CD8-positive, alpha-beta memory T cell (primary cell): ENCODE data around the gene AP3M1. TPM values are rescaled to one million over a fixed set of nuclear protein-coding genes. Genes with fewer than 3 reads are reported as not detected.
A peak's percentile ranks its signal among the peaks of the same experiment; 100 is the strongest.

Experiments
- CTCF ChIA-PET: fragments of 350-600 bp; sonication (Branson Sonifier 250); formaldehyde crosslinking; loops from one replicate; lab custom pipeline; 2021; ENCODE audit warnings: antibody characterized with exemption; lab: Charles Lee
- POLR2A ChIA-PET: fragments of 350-600 bp; sonication (Branson Sonifier 250); formaldehyde crosslinking; loops from one replicate; lab custom pipeline; 2021; ENCODE audit warnings: antibody characterized with exemption; lab: Charles Lee
- DNase-seq, 5 donors: peaks; one replicate each; pipeline versions ENCODE4 v3.0.0 to v3.0.0-alpha.2; 2020 to 2022; ENCODE audit warnings: mixed read lengths in 1 of 5
- H3K27ac ChIP-seq: one replicate; pipeline ENCODE4 v1.7.0; 2013; ENCODE audit warnings: low read depth, mild to moderate bottlenecking, low read length, moderate library complexity
- H3K27me3 ChIP-seq: 2 replicates; pipeline ENCODE4 v1.7.0; 2013; ENCODE audit warnings: low read length, mild to moderate bottlenecking; ENCODE audit not compliant: insufficient read depth, poor library complexity, severe bottlenecking
- H3K36me3 ChIP-seq: 2 replicates; pipeline ENCODE4 v1.7.0; 2013; ENCODE audit warnings: mild to moderate bottlenecking, low read length, moderate library complexity; ENCODE audit not compliant: insufficient read depth
- H3K4me1 ChIP-seq: 2 replicates; pipeline ENCODE4 v1.7.0; 2013; ENCODE audit warnings: mild to moderate bottlenecking, low read length, moderate library complexity; ENCODE audit not compliant: insufficient read depth
- H3K4me3 ChIP-seq: 2 replicates; pipeline ENCODE4 v1.7.0; 2013; ENCODE audit warnings: mild to moderate bottlenecking, low read length
- H3K9me3 ChIP-seq: 2 replicates; pipeline ENCODE4 v1.7.0; 2013; ENCODE audit warnings: mild to moderate bottlenecking, low read length
- H3K27ac Mint-ChIP-seq, 8 donors: one replicate each; pipeline ENCODE4 v1.8.0; 2020 to 2021; ENCODE audit warnings: mixed read lengths in 8 of 8, mild to moderate bottlenecking in 6 of 8, inconsistent platforms in 3 of 8, moderate library complexity in 3 of 8
- H3K27me3 Mint-ChIP-seq, 2 donors: one replicate each; pipeline ENCODE4 v1.8.0; 2020 to 2021; ENCODE audit warnings: mixed read lengths in 2 of 2, mild to moderate bottlenecking in 1 of 2, moderate library complexity in 1 of 2
- H3K36me3 Mint-ChIP-seq, 3 donors: one replicate each; pipeline ENCODE4 v1.8.0; 2020 to 2021; ENCODE audit warnings: mixed read lengths in 3 of 3, inconsistent platforms in 1 of 3, mild to moderate bottlenecking in 1 of 3
- H3K4me1 Mint-ChIP-seq, 3 donors: one replicate each; pipeline ENCODE4 v1.8.0; 2020 to 2021; ENCODE audit warnings: mixed read lengths in 3 of 3, inconsistent platforms in 1 of 3, mild to moderate bottlenecking in 1 of 3
- H3K4me3 Mint-ChIP-seq, 7 donors: one replicate each; pipeline ENCODE4 v1.8.0; 2020 to 2021; ENCODE audit warnings: mixed read lengths in 7 of 7, mild to moderate bottlenecking in 6 of 7, moderate library complexity in 4 of 7, inconsistent platforms in 2 of 7
- H3K9me3 Mint-ChIP-seq, 5 donors: one replicate each; pipeline ENCODE4 v1.8.0; 2020 to 2022; ENCODE audit warnings: mixed read lengths in 5 of 5, mild to moderate bottlenecking in 3 of 5, moderate library complexity in 2 of 5, inconsistent platforms in 1 of 5
- polyA plus RNA-seq: library from polyadenylated mRNA; unstranded; fragments of 300-500 nt; fragmentation: Illumina TruSeq; gene quantifications from one replicate; pipeline ENCODE4 v1.2.3, GENCODE V29; 2021
- total RNA-seq, 2 experiments: library from RNA; stranded (reverse); gene quantifications; one replicate each; pipeline ENCODE4 v1.2.3, GENCODE V29; 2021

The AP3M1 gene
- total and polyA plus RNA-seq, 3 experiments from 2014 or later = 34.5 to 62.1 (median 59.7) TPM

- Histone ChIP-seq H3K27me3 (no peaks in the 10 kb centered on the region), H3K36me3 (peaks cover 15% of the 10 kb centered on the region), H3K4me1 (no peaks in the 10 kb centered on the region), H3K27ac (no peak overlapping the region), H3K4me3 (no peak overlapping the region), H3K9me3 (no peaks in the 10 kb centered on the region)
- no peak for DNase-seq
- Mint-ChIP-seq H3K36me3 (peaks cover 8 to 62% (median 25%) of the 10 kb centered on the region in 3 donors), H3K9me3 (no peaks in the 10 kb centered on the region), H3K27me3 (no peaks in the 10 kb centered on the region), H3K4me1 (peaks cover 4 to 7% (median 4%) of the 10 kb centered on the region in 3 donors), H3K4me3 (no peak overlapping the region), H3K27ac (peak overlapping the region in 2 of 8 donors; percentile 12 to 38)
- ChIA-PET CTCF (no interaction called here), POLR2A (no interaction called here)
Measured at GRCh38 chr10:74086317-74086716, 64.3 kb downstream of the AP3M1 start.

GRCh38 chr10:74084955-74085354 is 65.7 kb downstream of the AP3M1 start:
- ChIA-PET CTCF (no interaction called here), POLR2A (no interaction called here)
- Histone ChIP-seq H3K27me3 (no peaks in the 10 kb centered on the region), H3K4me3 (no peak overlapping the region), H3K36me3 (peaks cover 10% of the 10 kb centered on the region), H3K27ac (no peak overlapping the region), H3K4me1 (peaks cover under 1% of the 10 kb centered on the region), H3K9me3 (no peaks in the 10 kb centered on the region)
- Mint-ChIP-seq H3K4me3 (no peak overlapping the region), H3K9me3 (no peaks in the 10 kb centered on the region), H3K27me3 (no peaks in the 10 kb centered on the region), H3K4me1 (peaks cover 10 to 19% (median 14%) of the 10 kb centered on the region in 3 donors), H3K36me3 (peaks cover 5 to 50% (median 16%) of the 10 kb centered on the region in 3 donors), H3K27ac (peak overlapping the region in 4 of 8 donors; percentile 34 to 71 (median 53))
- no peak for DNase-seq

- CTCF ChIA-PET = interaction anchor here (1.2 kb wide), 1 partner anchor 10 kb away, joined by 4 read pairs; no protein-coding TSS in a partner anchor
Measured at GRCh38 chr10:74083304-74083703, 67.3 kb downstream of the AP3M1 start.

GRCh38 chr10:74081941-74082718 is 68.5 kb downstream of the AP3M1 start:
- Histone ChIP-seq H3K9me3 (no peaks in the 10 kb centered on the region), H3K4me1 (peaks cover 12% of the 10 kb centered on the region), H3K27ac (no peak overlapping the region), H3K36me3 (peaks cover 10% of the 10 kb centered on the region), H3K4me3 (no peak overlapping the region), H3K27me3 (no peaks in the 10 kb centered on the region)
- H3K4me3 Mint-ChIP-seq = no peak overlapping the region
- ChIA-PET CTCF (interaction anchor here (0.6 to 4.8 kb wide), 16 partner anchors 8 to 235 kb away, joined by 3 to 38 read pairs (median 5); partner anchors contain the start of genes ADK and AP3M1), POLR2A (no interaction called here)
- no peaks in the 10 kb centered on the region for H3K9me3 Mint-ChIP-seq
- no peak overlapping the region for H3K27ac Mint-ChIP-seq
- H3K27me3 Mint-ChIP-seq = no peaks in the 10 kb centered on the region
- DNase-seq = no peak
- peaks cover 33 to 46% (median 39%) of the 10 kb centered on the region in 3 donors for H3K4me1 Mint-ChIP-seq
- H3K36me3 Mint-ChIP-seq = peaks cover 0 to 31% (median 9%) of the 10 kb centered on the region in 3 donors

More at GRCh38 chr10:74083304-74083703, 67.3 kb downstream of the AP3M1 start:
- Histone ChIP-seq H3K27ac (no peak overlapping the region), H3K9me3 (no peaks in the 10 kb centered on the region), H3K36me3 (peaks cover 10% of the 10 kb centered on the region), H3K4me1 (peaks cover 9% of the 10 kb centered on the region), H3K4me3 (no peak overlapping the region), H3K27me3 (no peaks in the 10 kb centered on the region)
- Mint-ChIP-seq H3K9me3 (no peaks in the 10 kb centered on the region), H3K27me3 (no peaks in the 10 kb centered on the region), H3K36me3 (peaks cover 0 to 34% (median 9%) of the 10 kb centered on the region in 3 donors), H3K27ac (no peak overlapping the region), H3K4me1 (peaks cover 23 to 34% (median 31%) of the 10 kb centered on the region in 3 donors), H3K4me3 (no peak overlapping the region)
- no peak for DNase-seq
- POLR2A ChIA-PET = no interaction called here

- POLR2A ChIA-PET = interaction anchor here (0.6 kb wide), 1 partner anchor 46 kb away, joined by 9 read pairs; no protein-coding TSS in a partner anchor
- CTCF ChIA-PET = interaction anchor here (0.6 to 4.8 kb wide), 17 partner anchors 9 to 234 kb away, joined by 3 to 38 read pairs (median 5); partner anchors contain the start of genes ADK and AP3M1
- Mint-ChIP-seq H3K27ac (peak overlapping the region in 4 of 8 donors; percentile 8 to 74 (median 21)), H3K4me1 (peaks cover 34 to 47% (median 39%) of the 10 kb centered on the region in 3 donors), H3K9me3 (no peaks in the 10 kb centered on the region), H3K36me3 (peaks cover 0 to 24% (median 10%) of the 10 kb centered on the region in 3 donors), H3K4me3 (no peak overlapping the region), H3K27me3 (no peaks in the 10 kb centered on the region)
- Histone ChIP-seq H3K27me3 (no peaks in the 10 kb centered on the region), H3K27ac (no peak overlapping the region), H3K4me3 (no peak overlapping the region), H3K9me3 (no peaks in the 10 kb centered on the region), H3K36me3 (peaks cover 10% of the 10 kb centered on the region), H3K4me1 (peaks cover 12% of the 10 kb centered on the region)
- DNase-seq = peak in 4 of 5 donors; percentile 10 to 53 (median 26)
Measured at GRCh38 chr10:74081192-74081803, 69.3 kb downstream of the AP3M1 start.

GRCh38 chr10:74079936-74080590 is 70.6 kb downstream of the AP3M1 start:
- Mint-ChIP-seq H3K4me1 (peaks cover 34 to 49% (median 38%) of the 10 kb centered on the region in 3 donors), H3K9me3 (no peaks in the 10 kb centered on the region), H3K36me3 (peaks cover 0 to 28% (median 14%) of the 10 kb centered on the region in 3 donors), H3K27ac (peak overlapping the region in 4 of 8 donors; percentile 2 to 72 (median 10)), H3K4me3 (no peak overlapping the region), H3K27me3 (no peaks in the 10 kb centered on the region)
- ChIA-PET CTCF (interaction anchor here (2.1 to 4.8 kb wide), 4 partner anchors 10 to 200 kb away, joined by 12 to 38 read pairs (median 18); no protein-coding TSS in a partner anchor), POLR2A (interaction anchor here (0.6 kb wide), 1 partner anchor 48 kb away, joined by 9 read pairs; no protein-coding TSS in a partner anchor)
- H3K4me1 ChIP-seq = peaks cover 12% of the 10 kb centered on the region
- H3K27ac ChIP-seq = no peak overlapping the region
- DNase-seq = no peak
- H3K27me3 ChIP-seq = no peaks in the 10 kb centered on the region
- no peak overlapping the region for H3K4me3 ChIP-seq
- no peaks in the 10 kb centered on the region for H3K9me3 ChIP-seq
- H3K36me3 ChIP-seq = peaks cover 14% of the 10 kb centered on the region

- Histone ChIP-seq H3K27me3 (no peaks in the 10 kb centered on the region), H3K27ac (no peak overlapping the region), H3K36me3 (peaks cover 18% of the 10 kb centered on the region), H3K4me3 (no peak overlapping the region), H3K4me1 (peaks cover 12% of the 10 kb centered on the region), H3K9me3 (no peaks in the 10 kb centered on the region)
- Mint-ChIP-seq H3K27me3 (no peaks in the 10 kb centered on the region), H3K36me3 (peaks cover 0 to 32% (median 19%) of the 10 kb centered on the region in 3 donors), H3K4me1 (peaks cover 33 to 46% (median 36%) of the 10 kb centered on the region in 3 donors), H3K27ac (peak overlapping the region in 6 of 8 donors; percentile 5 to 86 (median 56)), H3K9me3 (no peaks in the 10 kb centered on the region), H3K4me3 (peak overlapping the region in 2 of 7 donors; percentile 3 to 65)
- DNase-seq = no peak
- ChIA-PET CTCF (interaction anchor here (2.1 to 4.8 kb wide), 4 partner anchors 11 to 199 kb away, joined by 12 to 38 read pairs (median 18); no protein-coding TSS in a partner anchor), POLR2A (no interaction called here)
Measured at GRCh38 chr10:74079028-74079935, 71.3 kb downstream of the AP3M1 start.
